ENCODE measurements around the gene DLG5. TPM values are rescaled to one million over a fixed set of nuclear protein-coding genes. Genes with fewer than 3 reads are reported as not detected.

The DLG5 gene
- total and polyA plus RNA-seq, 4 donors = 1.2 to 7.1 (median 4.6) TPM

GRCh38 chr10:77770868-77771175 lies 155.7 kb downstream of the DLG5 start:
- H3K4me3 ChIP-seq (ENCODE audit: low read depth in 1 of 3, low read length in 3 of 3) = no peak overlapping the region
- 88% methylated on average over 7 of the region's 7 CpGs for WGBS
- no peak for DNase-seq (ENCODE audit: low spot score)

More at GRCh38 chr10:77770868-77771175, 155.7 kb downstream of the DLG5 start:
- Histone ChIP-seq H3K9me3 (ENCODE audit: control insufficient read depth in 4 of 4, low read length in 3 of 4) (no peaks in the 10 kb centered on the region), H3K27me3 (ENCODE audit: control insufficient read depth in 4 of 4, insufficient read depth in 4 of 4, low read length in 3 of 4) (no peaks in the 10 kb centered on the region), H3K27ac (ENCODE audit: low read depth in 1 of 2, low read length in 2 of 2) (no peak overlapping the region), H3K4me1 (ENCODE audit: control insufficient read depth in 4 of 4, insufficient read depth in 4 of 4, low read length in 3 of 4) (no peaks in the 10 kb centered on the region), H3K36me3 (ENCODE audit: control insufficient read depth in 4 of 4, insufficient read depth in 3 of 4, low read depth in 1 of 4, low read length in 3 of 4) (no peaks in the 10 kb centered on the region), H3K9ac (ENCODE audit: low read depth in 1 of 2, low read length in 2 of 2) (no peak overlapping the region)
- TF ChIP-seq, protein P1, sequence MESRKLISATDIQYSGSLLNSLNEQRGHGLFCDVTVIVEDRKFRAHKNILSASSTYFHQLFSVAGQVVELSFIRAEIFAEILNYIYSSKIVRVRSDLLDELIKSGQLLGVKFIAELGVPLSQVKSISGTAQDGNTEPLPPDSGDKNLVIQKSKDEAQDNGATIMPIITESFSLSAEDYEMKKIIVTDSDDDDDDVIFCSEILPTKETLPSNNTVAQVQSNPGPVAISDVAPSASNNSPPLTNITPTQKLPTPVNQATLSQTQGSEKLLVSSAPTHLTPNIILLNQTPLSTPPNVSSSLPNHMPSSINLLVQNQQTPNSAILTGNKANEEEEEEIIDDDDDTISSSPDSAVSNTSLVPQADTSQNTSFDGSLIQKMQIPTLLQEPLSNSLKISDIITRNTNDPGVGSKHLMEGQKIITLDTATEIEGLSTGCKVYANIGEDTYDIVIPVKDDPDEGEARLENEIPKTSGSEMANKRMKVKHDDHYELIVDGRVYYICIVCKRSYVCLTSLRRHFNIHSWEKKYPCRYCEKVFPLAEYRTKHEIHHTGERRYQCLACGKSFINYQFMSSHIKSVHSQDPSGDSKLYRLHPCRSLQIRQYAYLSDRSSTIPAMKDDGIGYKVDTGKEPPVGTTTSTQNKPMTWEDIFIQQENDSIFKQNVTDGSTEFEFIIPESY (IDR thresholded peaks at IDR 0.05) = no peak
- TF ChIP-seq NR2F2 (IDR thresholded peaks at IDR 0.05) = no peak
- no peak for TF ChIP-seq EGR1 (IDR thresholded peaks at IDR 0.05; ENCODE audit: low read depth in 2 of 2)
- TF ChIP-seq GABPA (IDR thresholded peaks at IDR 0.05 in 1 of 2, conservative IDR thresholded peaks at IDR 0.05 in 1 of 2) = no peak
- no peak for TF ChIP-seq RAD21 (IDR thresholded peaks at IDR 0.05)
- TF ChIP-seq YY1 (IDR thresholded peaks at IDR 0.05) = no peak
- TF ChIP-seq FOXA1 (IDR thresholded peaks at IDR 0.05) = no peak
- no peak for TF ChIP-seq HNF4A (conservative IDR thresholded peaks at IDR 0.05)
- no peak for TF ChIP-seq TAF1 (conservative IDR thresholded peaks at IDR 0.05)
- no peak for TF ChIP-seq SP1 (IDR thresholded peaks at IDR 0.05)
- TF ChIP-seq JUND (IDR thresholded peaks at IDR 0.05) = no peak
- TF ChIP-seq HNF4G (IDR thresholded peaks at IDR 0.05) = no peak
- no peak for TF ChIP-seq REST (IDR thresholded peaks at IDR 0.05)
- TF ChIP-seq ATF3 (IDR thresholded peaks at IDR 0.05) = no peak
- TF ChIP-seq RXRA (IDR thresholded peaks at IDR 0.05) = no peak
- TF ChIP-seq, protein P2, sequence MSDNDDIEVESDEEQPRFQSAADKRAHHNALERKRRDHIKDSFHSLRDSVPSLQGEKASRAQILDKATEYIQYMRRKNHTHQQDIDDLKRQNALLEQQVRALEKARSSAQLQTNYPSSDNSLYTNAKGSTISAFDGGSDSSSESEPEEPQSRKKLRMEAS (IDR thresholded peaks at IDR 0.05) = no peak
- TF ChIP-seq, protein P3, sequence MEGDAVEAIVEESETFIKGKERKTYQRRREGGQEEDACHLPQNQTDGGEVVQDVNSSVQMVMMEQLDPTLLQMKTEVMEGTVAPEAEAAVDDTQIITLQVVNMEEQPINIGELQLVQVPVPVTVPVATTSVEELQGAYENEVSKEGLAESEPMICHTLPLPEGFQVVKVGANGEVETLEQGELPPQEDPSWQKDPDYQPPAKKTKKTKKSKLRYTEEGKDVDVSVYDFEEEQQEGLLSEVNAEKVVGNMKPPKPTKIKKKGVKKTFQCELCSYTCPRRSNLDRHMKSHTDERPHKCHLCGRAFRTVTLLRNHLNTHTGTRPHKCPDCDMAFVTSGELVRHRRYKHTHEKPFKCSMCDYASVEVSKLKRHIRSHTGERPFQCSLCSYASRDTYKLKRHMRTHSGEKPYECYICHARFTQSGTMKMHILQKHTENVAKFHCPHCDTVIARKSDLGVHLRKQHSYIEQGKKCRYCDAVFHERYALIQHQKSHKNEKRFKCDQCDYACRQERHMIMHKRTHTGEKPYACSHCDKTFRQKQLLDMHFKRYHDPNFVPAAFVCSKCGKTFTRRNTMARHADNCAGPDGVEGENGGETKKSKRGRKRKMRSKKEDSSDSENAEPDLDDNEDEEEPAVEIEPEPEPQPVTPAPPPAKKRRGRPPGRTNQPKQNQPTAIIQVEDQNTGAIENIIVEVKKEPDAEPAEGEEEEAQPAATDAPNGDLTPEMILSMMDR (IDR thresholded peaks at IDR 0.05; ENCODE audit: low read depth, low read length, missing input control) = no peak
- TF ChIP-seq FOXA2 (IDR thresholded peaks at IDR 0.05) = no peak
